HG02610 (cell line): ENCODE measurements around the gene NEDD8.
A peak's percentile ranks its signal among the peaks of the same experiment; 100 is the strongest.
"Not testable (repeated sequence)": the region's sequence is repeated elsewhere in the genome, so short reads cannot be mapped to it uniquely, and the experiment has no call there.

ENCODE experiments used
- ATAC-seq: cut with Tn5 transposase; IDR thresholded peaks from one replicate; pipeline ENCODE4 v1.9.1; 2021; ENCODE audit warnings: mild to moderate bottlenecking, moderate library complexity; ENCODE audit not compliant: unreplicated experiment

The NEDD8 gene

DNA sequence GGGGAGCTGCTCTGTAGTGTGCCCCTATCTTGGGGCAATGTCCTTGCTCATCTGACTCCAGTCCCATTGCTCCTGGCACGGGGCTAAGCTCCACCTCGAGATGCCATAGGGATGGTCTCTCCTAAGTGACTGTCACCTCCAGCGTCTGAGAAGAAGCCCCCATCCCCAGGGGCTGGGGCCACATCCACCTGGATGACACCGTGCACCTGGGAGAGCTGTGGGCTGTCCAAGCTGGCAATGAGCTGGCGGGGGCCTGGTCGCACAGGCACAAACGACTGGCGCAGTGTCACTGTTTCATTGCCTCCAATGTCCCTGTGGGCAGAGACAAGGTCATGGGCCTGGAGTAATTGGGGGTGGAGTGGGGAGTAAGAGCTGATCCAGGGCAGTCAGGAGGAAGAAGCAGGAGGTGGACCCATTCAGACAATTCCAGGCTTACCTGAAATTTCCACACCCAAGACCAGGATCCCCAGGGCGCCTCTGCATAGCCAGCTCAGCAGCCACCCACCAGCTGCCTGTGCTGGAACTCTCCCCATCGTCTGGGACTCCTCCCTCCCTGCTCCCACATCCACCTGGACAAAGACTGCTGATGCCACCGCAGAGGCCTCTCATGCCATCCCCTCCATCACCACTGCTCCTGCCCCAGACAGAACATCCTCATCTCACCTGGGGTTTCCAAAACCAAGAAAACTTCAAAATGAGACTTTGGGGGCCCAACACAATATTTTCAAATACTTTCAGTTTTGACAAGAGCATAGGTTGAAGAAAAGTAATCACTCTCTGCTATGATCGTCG, 17.3 kb upstream of the NEDD8 start:
- no peak for ATAC-seq

GRCh38 chr14:24247422-24247821, 15.3 kb upstream of the NEDD8 start:
- ATAC-seq = no peak

DNA sequence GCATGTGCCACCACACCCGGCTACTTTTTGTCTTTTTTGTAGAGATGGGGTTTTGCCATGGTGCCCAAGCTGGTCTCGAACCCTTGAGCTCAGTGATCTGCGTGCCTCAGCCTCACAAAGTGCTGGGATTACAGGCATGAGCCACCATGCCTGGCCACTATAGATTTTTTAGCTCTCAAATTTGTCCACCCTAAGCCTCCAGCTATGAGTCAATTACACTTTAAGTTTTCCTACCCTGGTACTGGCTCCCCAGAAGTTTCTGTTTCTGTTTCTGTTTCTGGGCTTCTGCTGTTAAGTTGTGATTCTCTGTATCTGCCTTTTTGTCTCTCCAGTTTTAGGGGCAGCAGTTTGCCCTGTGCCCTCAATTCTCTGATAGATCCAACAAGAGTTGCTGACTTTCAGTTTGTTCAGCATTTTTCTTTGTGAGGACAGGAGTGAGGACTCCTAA, 14.6 kb upstream of the NEDD8 start:
- peak; percentile 21 for ATAC-seq

DNA sequence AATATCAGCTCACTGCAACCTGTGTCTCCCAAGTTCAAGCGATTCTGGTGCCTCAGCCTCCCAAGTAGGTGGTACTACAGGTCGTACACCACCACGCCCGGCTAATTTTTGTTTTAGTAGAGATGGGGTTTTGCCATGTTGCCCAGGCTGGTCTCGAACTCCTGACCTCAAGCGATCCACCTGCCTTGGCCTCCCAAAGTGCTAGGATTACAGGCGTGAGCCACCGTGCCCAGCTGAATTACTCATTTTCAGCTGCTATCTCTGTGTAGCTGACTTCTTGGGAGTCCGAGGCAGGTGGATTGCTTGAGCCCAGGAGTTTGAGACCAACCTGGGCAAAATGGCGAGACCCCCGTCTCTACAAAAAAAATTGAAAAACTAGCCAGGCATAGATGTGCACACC, 13.2 kb upstream of the NEDD8 start:
- ATAC-seq = not testable (repeated sequence)

GRCh38 chr14:24243336-24243836, 11.2 kb upstream of the NEDD8 start:
- no peak for ATAC-seq

GRCh38 chr14:24241829-24242443, 9.8 kb upstream of the NEDD8 start:
- ATAC-seq = peak; percentile 85

GRCh38 chr14:24240110-24240918, 8.1 kb upstream of the NEDD8 start:
- no peak for ATAC-seq

- no peak for ATAC-seq
These were observed 6.4 kb upstream of the NEDD8 start for GRCh38 chr14:24238527-24239037.

GRCh38 chr14:24238123-24238522, 6.0 kb upstream of the NEDD8 start:
- no peak for ATAC-seq

- ATAC-seq = no peak
These were observed 5.3 kb upstream of the NEDD8 start for GRCh38 chr14:24237463-24237955.

GRCh38 chr14:24236689-24237462, 4.7 kb upstream of the NEDD8 start:
- no peak for ATAC-seq

- ATAC-seq = no peak
These were observed 3.9 kb upstream of the NEDD8 start for GRCh38 chr14:24235804-24236688.

GRCh38 chr14:24234095-24235005, 2.2 kb upstream of the NEDD8 start:
- no peak for ATAC-seq

DNA sequence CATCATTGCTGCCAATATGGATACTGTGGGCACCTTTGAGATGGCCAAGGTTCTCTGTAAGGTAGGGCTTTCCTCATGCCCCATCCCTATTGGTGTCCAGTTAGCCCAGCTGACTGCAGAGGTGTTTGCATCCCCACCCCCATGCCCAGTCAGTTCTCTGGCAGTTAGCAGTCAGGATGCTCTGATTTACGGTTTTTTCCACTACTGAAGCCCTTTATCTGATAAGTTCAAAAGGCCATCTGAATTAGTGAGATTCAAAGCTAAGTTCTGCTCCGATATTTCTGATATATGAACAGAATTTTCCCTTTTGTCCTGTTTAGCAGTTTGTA, 1.3 kb upstream of the NEDD8 start:
- ATAC-seq = no peak

DNA sequence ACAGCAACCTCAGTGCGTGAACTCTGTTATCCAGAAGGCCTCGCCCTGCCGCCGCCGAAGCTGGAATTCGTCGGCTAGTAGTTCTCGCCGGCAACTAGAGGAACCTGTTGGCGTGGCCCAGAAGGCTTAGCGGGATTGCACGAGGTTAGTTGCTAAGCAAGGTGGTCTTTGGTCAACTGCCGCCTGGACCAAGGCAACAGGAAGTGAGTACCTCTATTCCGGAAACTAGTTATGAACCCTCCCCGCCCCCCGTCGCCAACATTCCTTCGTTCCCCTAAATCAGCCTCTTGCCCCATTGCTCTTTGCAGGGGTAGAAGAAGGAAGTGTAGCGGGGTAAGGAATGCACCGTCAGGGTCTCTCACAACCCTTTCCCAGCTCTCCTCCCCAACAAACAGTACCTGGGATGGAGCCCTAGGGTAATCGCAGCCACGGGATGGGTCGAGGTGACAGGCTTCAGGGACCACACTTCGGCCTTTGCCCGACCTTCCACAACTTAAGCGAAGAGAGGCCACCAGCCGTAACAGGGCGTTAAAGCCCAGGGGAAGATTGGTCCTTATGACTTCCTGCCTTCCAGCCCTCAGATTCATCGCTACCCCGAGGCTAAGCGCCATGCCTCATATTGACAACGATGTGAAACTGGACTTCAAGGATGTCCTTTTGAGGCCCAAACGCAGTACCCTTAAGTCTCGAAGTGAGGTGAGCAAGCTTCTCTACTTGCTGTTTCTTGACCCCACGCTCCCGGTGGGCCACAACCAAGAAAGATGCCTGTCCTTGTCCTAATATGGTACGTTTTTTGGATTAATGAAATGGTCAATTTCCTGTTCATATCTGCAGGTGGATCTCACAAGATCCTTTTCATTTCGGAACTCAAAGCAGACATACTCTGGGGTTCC, 724 bp upstream of the NEDD8 start, which contains the start of gene GMPR2:
Gene GMPR2, plus strand, starts transcription at position 285 of the 893 bp plus-strand sequence. Its CDS starts 325 bp downstream, at position 610.
- ATAC-seq = peak; percentile 46

DNA sequence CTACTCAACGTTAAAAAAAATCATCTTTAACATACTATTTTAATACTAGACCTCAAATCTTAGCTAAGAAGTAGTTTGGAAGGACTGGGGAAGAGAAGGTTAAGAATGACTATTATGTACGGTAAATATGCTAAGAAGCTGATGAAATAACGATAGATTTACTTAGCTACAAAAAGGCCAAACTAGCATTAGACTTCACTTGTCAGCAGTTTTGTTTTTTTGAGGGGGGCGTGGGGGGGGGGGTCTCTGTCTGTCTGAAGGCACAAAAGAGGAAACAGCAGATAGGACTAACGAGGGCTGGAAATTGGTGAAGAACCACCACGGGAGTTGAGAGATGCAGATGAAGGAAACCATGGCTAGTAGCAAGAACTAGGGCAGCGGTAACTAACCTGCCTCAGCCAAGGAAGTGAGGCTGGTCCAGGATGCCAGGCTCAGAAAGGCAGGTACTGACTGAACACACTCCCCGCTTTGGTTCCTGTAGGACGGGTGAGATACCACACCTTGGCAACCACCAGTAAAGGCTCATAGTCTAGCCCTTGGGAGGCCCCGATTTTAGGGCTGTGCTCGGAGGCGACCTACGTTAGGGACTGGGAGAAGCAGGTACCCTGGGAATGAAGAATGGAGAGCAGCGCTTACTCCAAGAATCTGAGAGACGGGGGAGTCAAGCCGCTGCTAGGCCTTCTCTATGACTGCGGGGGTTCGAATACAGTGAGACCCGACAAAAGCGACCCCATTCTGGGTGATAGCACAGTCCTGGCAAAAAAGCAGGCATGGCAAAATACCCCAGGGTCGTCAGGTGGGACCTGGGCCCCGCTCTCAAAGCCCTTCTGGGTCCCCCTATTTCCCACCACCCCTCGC, 675 bp downstream of the NEDD8 start:
- ATAC-seq = no peak
